Liver (tissue), 9 donors: ENCODE data around the gene KCNA2. TPM values are rescaled to one million over a fixed set of nuclear protein-coding genes. Genes with fewer than 3 reads are reported as not detected.

Source experiments
- DNase-seq: peaks from one replicate; pipeline ENCODE4 v3.0.0-alpha.2; 2017; ENCODE audit warnings: low spot score
- H3K27ac ChIP-seq, 2 donors: one replicate each; pipeline ENCODE4 v1.7.0; 2013; ENCODE audit warnings: inconsistent platforms in 2 of 2, low read length in 2 of 2, control low read depth in 1 of 2, low read depth in 1 of 2, mild to moderate bottlenecking in 1 of 2
- H3K27me3 ChIP-seq, 4 donors: one replicate each; pipeline versions ENCODE4 v1.6.1 to v1.7.0; 2013; ENCODE audit warnings: low read length in 3 of 4, inconsistent platforms in 1 of 4, mild to moderate bottlenecking in 1 of 4, moderate library complexity in 1 of 4; ENCODE audit not compliant: control insufficient read depth in 4 of 4, insufficient read depth in 4 of 4
- H3K36me3 ChIP-seq, 4 donors: one replicate each; pipeline versions ENCODE4 v1.6.1 to v1.7.0; 2013; ENCODE audit warnings: low read length in 3 of 4, mild to moderate bottlenecking in 3 of 4, low read depth in 1 of 4, moderate library complexity in 1 of 4; ENCODE audit not compliant: control insufficient read depth in 4 of 4, insufficient read depth in 3 of 4
- H3K4me1 ChIP-seq, 4 donors: one replicate each; pipeline versions ENCODE4 v1.6.1 to v1.7.0; 2013; ENCODE audit warnings: low read length in 3 of 4, mild to moderate bottlenecking in 3 of 4, moderate library complexity in 1 of 4; ENCODE audit not compliant: control insufficient read depth in 4 of 4, insufficient read depth in 4 of 4
- H3K4me3 ChIP-seq, 3 donors: one replicate each; pipeline versions ENCODE4 v1.6.1 to v1.7.0; 2013; ENCODE audit warnings: low read length in 3 of 3, control low read depth in 1 of 3, low read depth in 1 of 3, mild to moderate bottlenecking in 1 of 3
- H3K9ac ChIP-seq, 2 donors: one replicate each; pipeline ENCODE4 v1.7.0; 2013; ENCODE audit warnings: low read length in 2 of 2, mild to moderate bottlenecking in 2 of 2, moderate library complexity in 2 of 2, control low read depth in 1 of 2, low read depth in 1 of 2
- H3K9me3 ChIP-seq, 4 donors: one replicate each; pipeline versions ENCODE4 v1.6.1 to v1.7.0; 2013; ENCODE audit warnings: low read length in 3 of 4; ENCODE audit not compliant: control insufficient read depth in 4 of 4
- ATF3 ChIP-seq: IDR thresholded peaks from 2 replicates; pipeline ENCODE4 v1.6.1; 2016; ENCODE audit warnings: antibody characterized with exemption
- EGR1 ChIP-seq, 2 donors: IDR thresholded peaks; 2 replicates each; pipeline ENCODE4 v1.6.1; 2016 to 2018; ENCODE audit warnings: antibody characterized with exemption in 2 of 2, low read depth in 2 of 2
- FOXA1 ChIP-seq: IDR thresholded peaks from 2 replicates; pipeline ENCODE4 v1.6.1; 2016; ENCODE audit warnings: antibody characterized with exemption
- FOXA2 ChIP-seq: IDR thresholded peaks from 2 replicates; pipeline ENCODE4 v1.6.1; 2016; ENCODE audit warnings: antibody characterized with exemption
- GABPA ChIP-seq, 2 donors: IDR thresholded peaks in 1 of 2; conservative IDR thresholded peaks in 1 of 2; 2 replicates each; pipeline ENCODE4 v1.6.1; 2016; ENCODE audit warnings: antibody characterized with exemption in 2 of 2, mild to moderate bottlenecking in 1 of 2, moderate library complexity in 1 of 2
- HNF4A ChIP-seq, 2 donors: conservative IDR thresholded peaks; 2 replicates each; pipeline ENCODE4 v1.6.1; 2016; ENCODE audit warnings: antibody characterized with exemption in 2 of 2, mild to moderate bottlenecking in 2 of 2
- HNF4G ChIP-seq: IDR thresholded peaks from 2 replicates; pipeline ENCODE4 v1.6.1; 2016; ENCODE audit warnings: antibody characterized with exemption
- JUND ChIP-seq, 2 donors: IDR thresholded peaks; 2 replicates each; pipeline ENCODE4 v1.6.1; 2016; ENCODE audit warnings: antibody characterized with exemption in 2 of 2
- MAX ChIP-seq: IDR thresholded peaks from 2 replicates; pipeline ENCODE4 v1.6.1; 2016; ENCODE audit warnings: antibody characterized with exemption
- NR2F2 ChIP-seq: IDR thresholded peaks from 2 replicates; pipeline ENCODE4 v1.6.1; 2016; ENCODE audit warnings: antibody characterized with exemption
- RAD21 ChIP-seq, 2 donors: IDR thresholded peaks; 2 replicates each; pipeline ENCODE4 v1.6.1; 2016; ENCODE audit warnings: antibody characterized with exemption in 2 of 2, mild to moderate bottlenecking in 2 of 2
- RXRA ChIP-seq, 2 donors: IDR thresholded peaks; 2 replicates each; pipeline ENCODE4 v1.6.1; 2017 to 2018; ENCODE audit warnings: antibody characterized with exemption in 2 of 2, mild to moderate bottlenecking in 1 of 2
- TAF1 ChIP-seq: conservative IDR thresholded peaks from 2 replicates; pipeline ENCODE4 v1.6.1; 2016; ENCODE audit warnings: antibody characterized with exemption, mild to moderate bottlenecking
- YY1 ChIP-seq: IDR thresholded peaks from 2 replicates; pipeline ENCODE4 v1.6.1; 2016; ENCODE audit warnings: antibody characterized with exemption, mild to moderate bottlenecking
- WGBS: extraction: QIAGEN DNeasy Blood & Tissue Kit; methylation state at CpG from one replicate; pipeline ENCODE4 v1.1.7; 2013; 5-methylcytosine and 5-hydroxymethylcytosine counted together
- polyA plus RNA-seq, 2 donors: library from polyadenylated mRNA; stranded (reverse) in 1 of 2; unstranded in 1 of 2; fragments of 200-250 nt in 1 of 2; fragments of >200 nt in 1 of 2; fragmentation: Nextera tagmentation in 1 of 2; extraction: Ambion mirVana in 1 of 2; gene quantifications; one replicate each; pipeline versions ENCODE4 v1.2.1 to v1.2.3, GENCODE V29; 2013 to 2015
- total RNA-seq, 2 donors: library from RNA; depleted of rRNA; stranded (reverse); fragments of >200 nt; gene quantifications; one replicate each; pipeline ENCODE4 v1.2.3, GENCODE V29; 2014
- TF ChIP-seq, protein P1 (sequence below): IDR thresholded peaks from 2 replicates; pipeline ENCODE4 v1.6.1; 2016; ENCODE audit warnings: antibody characterized with exemption
- TF ChIP-seq, protein P2 (sequence below): fragments of 150-350 bp; IDR thresholded peaks from 2 replicates; pipeline ENCODE4 v1.5.1; 2017; ENCODE audit warnings: improper control_type of control experiment, low read depth, low read length; ENCODE audit not compliant: missing input control
- donor health status: healthy.
- donor health status: healthy.
- donor health status: healthy.
- donor health status: healthy.
- donor health status: healthy.

Gene KCNA2
- total and polyA plus RNA-seq, 4 donors, result 0.02 to 0.08 TPM; not detected in 2

DNA sequence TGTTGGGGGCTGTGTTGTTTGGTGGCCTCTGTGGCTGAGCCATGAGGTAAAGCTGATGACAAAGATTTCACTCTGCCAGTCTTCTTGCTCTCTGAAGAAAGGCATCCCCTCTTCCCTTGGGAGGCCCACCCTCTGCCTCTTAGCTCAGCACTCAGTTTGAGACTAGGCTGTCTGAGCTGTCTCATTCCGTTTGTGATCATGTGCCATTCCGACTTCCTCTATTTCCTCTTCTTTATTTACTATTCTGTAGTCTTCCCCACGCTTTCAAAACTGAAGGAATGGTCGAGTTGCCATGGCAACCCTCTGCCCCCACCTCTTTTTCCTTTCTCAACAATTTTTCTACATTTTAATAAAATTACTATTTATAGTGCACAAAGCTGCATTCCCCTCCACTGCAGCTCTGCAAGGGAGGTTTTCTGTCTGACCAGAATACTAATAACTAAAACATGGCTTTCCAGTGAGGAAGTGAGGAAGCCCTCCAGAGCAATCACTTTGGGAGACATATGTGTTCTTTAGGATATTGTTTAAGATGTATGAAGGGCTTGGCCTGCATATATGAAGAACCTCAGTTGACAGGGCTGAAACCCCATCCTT, 37.8 kb upstream of the KCNA2 start:
- 35% methylated on average over 4 of the region's 4 CpGs for WGBS
- Histone ChIP-seq H3K4me3 (no peak overlapping the region), H3K9ac (no peak overlapping the region), H3K4me1 (no peaks in the 10 kb centered on the region), H3K9me3 (no peaks in the 10 kb centered on the region), H3K27ac (no peak overlapping the region), H3K36me3 (no peaks in the 10 kb centered on the region), H3K27me3 (peaks cover 0 to 6% (median 0%) of the 10 kb centered on the region in 4 donors)
- no peak for DNase-seq
- TF ChIP-seq FOXA2, result no peak
- TF ChIP-seq HNF4A (conservative IDR thresholded peaks at IDR 0.05), result no peak
- TF ChIP-seq FOXA1, result no peak
- no peak for TF ChIP-seq NR2F2

- peaks cover 0 to 3% (median 0%) of the 10 kb centered on the region in 4 donors for H3K27me3 ChIP-seq
- TF ChIP-seq HNF4A (conservative IDR thresholded peaks at IDR 0.05) (no peak), TAF1 (no peak), JUND (IDR thresholded peaks at IDR 0.05) (no peak), EGR1 (IDR thresholded peaks at IDR 0.05; ENCODE audit: low read depth in 2 of 2) (no peak), YY1 (no peak)
- TF ChIP-seq, protein P1, sequence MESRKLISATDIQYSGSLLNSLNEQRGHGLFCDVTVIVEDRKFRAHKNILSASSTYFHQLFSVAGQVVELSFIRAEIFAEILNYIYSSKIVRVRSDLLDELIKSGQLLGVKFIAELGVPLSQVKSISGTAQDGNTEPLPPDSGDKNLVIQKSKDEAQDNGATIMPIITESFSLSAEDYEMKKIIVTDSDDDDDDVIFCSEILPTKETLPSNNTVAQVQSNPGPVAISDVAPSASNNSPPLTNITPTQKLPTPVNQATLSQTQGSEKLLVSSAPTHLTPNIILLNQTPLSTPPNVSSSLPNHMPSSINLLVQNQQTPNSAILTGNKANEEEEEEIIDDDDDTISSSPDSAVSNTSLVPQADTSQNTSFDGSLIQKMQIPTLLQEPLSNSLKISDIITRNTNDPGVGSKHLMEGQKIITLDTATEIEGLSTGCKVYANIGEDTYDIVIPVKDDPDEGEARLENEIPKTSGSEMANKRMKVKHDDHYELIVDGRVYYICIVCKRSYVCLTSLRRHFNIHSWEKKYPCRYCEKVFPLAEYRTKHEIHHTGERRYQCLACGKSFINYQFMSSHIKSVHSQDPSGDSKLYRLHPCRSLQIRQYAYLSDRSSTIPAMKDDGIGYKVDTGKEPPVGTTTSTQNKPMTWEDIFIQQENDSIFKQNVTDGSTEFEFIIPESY, result no peak
- no peaks in the 10 kb centered on the region for H3K36me3 ChIP-seq
- H3K9ac ChIP-seq, result no peak overlapping the region
- H3K9me3 ChIP-seq, result no peaks in the 10 kb centered on the region
- H3K4me1 ChIP-seq, result no peaks in the 10 kb centered on the region
- no peak overlapping the region for H3K4me3 ChIP-seq
- DNase-seq, result no peak
- no peak overlapping the region for H3K27ac ChIP-seq
- 45% methylated on average over 2 of the region's 2 CpGs for WGBS
Observed at GRCh38 chr1:110639724-110640386, 33.7 kb upstream of the KCNA2 start.

DNA sequence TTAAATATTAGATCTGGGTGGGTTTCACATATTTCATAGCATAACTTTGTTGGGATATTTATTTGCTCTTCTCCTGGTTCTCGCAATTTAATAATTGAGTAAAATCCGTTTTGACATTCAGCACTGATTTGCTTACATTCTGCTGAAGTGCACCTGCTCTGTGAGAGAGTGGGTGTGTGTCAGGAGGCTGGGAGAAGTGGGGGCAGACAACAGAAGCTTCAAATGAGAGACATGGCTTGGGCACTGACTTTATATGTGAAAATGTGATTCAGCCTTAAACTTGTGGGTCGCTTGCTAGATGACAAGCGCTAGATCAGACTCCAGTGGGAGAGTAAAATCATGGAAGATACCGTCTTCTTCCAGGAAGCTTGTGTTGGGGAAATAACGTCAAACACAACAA, 32.4 kb upstream of the KCNA2 start:
- Histone ChIP-seq H3K9ac (no peak overlapping the region), H3K4me3 (no peak overlapping the region), H3K27ac (no peak overlapping the region), H3K9me3 (no peaks in the 10 kb centered on the region), H3K27me3 (peaks cover 0 to 3% (median 0%) of the 10 kb centered on the region in 4 donors), H3K4me1 (no peaks in the 10 kb centered on the region), H3K36me3 (no peaks in the 10 kb centered on the region)
- 76% methylated on average over 6 of the region's 6 CpGs for WGBS
- DNase-seq, result no peak
- TF ChIP-seq MAX, result no peak
- TF ChIP-seq JUND (IDR thresholded peaks at IDR 0.05), result no peak
- TF ChIP-seq, protein P1, result no peak
- no peak for TF ChIP-seq EGR1 (IDR thresholded peaks at IDR 0.05; ENCODE audit: low read depth in 2 of 2)
- no peak for TF ChIP-seq HNF4G
- no peak for TF ChIP-seq HNF4A (conservative IDR thresholded peaks at IDR 0.05)
- TF ChIP-seq FOXA1, result no peak
- no peak for TF ChIP-seq FOXA2
- TF ChIP-seq, protein P2, sequence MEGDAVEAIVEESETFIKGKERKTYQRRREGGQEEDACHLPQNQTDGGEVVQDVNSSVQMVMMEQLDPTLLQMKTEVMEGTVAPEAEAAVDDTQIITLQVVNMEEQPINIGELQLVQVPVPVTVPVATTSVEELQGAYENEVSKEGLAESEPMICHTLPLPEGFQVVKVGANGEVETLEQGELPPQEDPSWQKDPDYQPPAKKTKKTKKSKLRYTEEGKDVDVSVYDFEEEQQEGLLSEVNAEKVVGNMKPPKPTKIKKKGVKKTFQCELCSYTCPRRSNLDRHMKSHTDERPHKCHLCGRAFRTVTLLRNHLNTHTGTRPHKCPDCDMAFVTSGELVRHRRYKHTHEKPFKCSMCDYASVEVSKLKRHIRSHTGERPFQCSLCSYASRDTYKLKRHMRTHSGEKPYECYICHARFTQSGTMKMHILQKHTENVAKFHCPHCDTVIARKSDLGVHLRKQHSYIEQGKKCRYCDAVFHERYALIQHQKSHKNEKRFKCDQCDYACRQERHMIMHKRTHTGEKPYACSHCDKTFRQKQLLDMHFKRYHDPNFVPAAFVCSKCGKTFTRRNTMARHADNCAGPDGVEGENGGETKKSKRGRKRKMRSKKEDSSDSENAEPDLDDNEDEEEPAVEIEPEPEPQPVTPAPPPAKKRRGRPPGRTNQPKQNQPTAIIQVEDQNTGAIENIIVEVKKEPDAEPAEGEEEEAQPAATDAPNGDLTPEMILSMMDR, result no peak
- TF ChIP-seq ATF3, result no peak
- no peak for TF ChIP-seq NR2F2
- no peak for TF ChIP-seq YY1
- no peak for TF ChIP-seq TAF1
- TF ChIP-seq RAD21 (IDR thresholded peaks at IDR 0.05), result no peak
- TF ChIP-seq RXRA (IDR thresholded peaks at IDR 0.05), result no peak
- TF ChIP-seq GABPA (IDR thresholded peaks at IDR 0.05 in 1 of 2, conservative IDR thresholded peaks at IDR 0.05 in 1 of 2), result no peak
